SK-N-MC (cell line): Measurements from ENCODE around the gene NFATC1.

Experiments used
- EZH2 ChIP-seq: fragments of 200-600 bp; sonication (generic); IDR thresholded peaks from one replicate; pipeline ENCODE4 v1.6.1; 2017; ENCODE audit warnings: antibody characterized with exemption
- FOXP2 ChIP-seq: optimal IDR thresholded peaks from 2 replicates; pipeline ENCODE3; 2011; ENCODE audit warnings: mild to moderate bottlenecking, moderate library complexity; ENCODE audit not compliant: insufficient read depth; ENCODE audit errors: extremely low read length, control extremely low read depth

DNA sequence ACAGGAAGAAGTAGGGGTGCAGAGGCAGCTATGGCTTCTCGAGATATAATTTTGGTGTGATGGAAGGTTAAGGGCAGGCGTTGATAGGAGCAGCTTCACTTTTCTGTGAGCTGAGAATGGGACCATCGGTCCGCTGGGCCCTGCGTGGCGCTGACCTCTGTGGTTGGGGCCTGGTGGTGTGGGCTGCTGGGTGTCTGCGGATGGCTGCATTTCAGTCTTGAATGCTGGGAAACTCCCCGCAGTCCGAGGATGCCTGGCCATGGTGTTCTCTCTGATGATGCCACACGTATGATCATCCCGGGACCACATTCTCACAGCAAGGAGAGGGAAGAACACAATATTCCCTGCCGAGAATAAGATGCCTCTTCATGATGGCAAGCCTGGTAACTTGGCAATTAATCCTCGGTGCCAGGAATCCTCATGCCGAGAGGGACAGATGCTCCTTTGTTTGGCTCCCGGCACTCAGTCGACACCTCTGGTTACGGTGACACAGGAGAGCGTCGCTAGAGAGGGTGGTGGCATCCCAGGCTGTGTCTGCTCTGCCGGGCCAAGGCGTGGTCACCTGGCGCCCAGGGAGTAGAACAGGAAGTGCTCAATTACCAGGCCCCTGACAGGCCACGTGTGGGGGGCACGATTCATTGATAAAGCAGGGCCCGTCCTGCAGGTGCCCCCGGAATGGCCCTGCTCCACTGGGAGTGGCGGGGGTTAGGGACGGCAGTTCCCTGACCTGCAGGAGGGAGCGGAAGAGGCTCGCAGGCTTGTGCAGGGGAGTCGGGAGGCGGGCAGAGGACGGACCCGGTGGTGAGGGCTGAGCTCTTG, 164.5 kb downstream of the NFATC1 start:
- TF ChIP-seq FOXP2 (no peak), EZH2 (no peak)
